Measurements from ENCODE around the gene PP2D1.
"Not testable (repeated sequence)": the region's sequence is repeated elsewhere in the genome, so short reads cannot be mapped to it uniquely, and the experiment has no call there.

Gene PP2D1

DNA sequence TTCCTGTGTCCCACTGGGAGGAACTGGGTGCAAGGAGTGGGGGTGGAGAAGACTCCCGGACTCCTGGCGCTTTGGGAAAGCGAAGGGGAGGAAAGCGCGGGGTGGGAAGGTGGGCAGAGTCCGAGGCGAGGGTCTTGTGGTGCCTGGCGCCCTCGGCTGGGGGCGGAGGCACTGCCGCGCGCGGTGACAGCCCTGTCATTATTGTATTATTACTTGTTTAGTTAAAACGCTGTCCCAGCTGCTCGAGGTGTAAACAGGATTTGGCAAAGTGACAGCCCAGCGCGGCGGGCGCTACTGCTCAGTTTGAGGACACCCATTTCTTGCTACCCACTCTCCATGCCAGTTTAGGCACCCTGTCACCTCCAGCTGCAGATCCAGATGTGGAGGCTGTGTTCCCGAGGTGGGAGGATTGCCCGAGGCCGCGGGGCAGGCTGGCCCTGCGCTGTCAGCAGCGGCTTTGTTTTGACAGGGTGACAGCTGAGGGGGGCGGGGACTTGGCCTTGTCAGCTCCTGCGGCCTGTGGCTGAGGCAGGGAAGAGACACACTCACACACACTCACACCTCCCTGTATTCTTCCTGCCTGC lies 29.2 kb upstream of the PP2D1 start:
- DNase-seq (ENCODE audit: low read depth, low spot score): peak; percentile 62
- peak overlapping the region; percentile 68 for H3K4me3 ChIP-seq (ENCODE audit: low read length)

DNA sequence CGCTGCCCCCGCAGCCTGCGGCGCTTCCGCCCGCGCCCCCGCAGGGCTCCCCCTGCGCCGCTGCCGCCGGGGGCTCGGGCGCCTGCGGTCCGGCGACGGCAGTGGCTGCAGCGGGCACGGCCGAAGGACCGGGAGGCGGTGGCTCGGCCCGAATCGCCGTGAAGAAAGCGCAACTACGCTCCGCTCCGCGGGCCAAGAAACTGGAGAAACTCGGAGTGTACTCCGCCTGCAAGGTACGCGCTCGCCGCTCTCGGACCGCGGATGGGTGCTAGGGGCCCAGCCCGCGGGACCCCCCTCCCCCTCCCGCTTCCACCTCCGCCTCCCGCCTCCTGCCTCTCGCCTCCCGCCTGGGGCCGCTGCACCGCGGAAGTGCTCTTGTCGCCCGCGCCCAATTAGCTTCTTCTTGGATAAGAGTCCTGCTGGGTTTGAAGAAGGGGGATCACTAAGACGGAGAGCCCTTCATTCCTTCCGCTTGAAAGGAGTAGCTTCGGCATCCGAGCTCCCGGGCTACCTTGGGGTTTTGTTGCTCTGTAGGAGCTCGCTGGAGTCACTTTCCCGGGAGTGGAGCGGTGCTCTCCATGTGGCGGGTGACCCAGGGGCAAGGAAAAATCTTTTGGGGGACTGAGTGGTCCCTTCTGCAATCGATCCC lies 28.6 kb upstream of the PP2D1 start:
- DNase-seq (ENCODE audit: low read depth, low spot score): peak; percentile 50

DNA sequence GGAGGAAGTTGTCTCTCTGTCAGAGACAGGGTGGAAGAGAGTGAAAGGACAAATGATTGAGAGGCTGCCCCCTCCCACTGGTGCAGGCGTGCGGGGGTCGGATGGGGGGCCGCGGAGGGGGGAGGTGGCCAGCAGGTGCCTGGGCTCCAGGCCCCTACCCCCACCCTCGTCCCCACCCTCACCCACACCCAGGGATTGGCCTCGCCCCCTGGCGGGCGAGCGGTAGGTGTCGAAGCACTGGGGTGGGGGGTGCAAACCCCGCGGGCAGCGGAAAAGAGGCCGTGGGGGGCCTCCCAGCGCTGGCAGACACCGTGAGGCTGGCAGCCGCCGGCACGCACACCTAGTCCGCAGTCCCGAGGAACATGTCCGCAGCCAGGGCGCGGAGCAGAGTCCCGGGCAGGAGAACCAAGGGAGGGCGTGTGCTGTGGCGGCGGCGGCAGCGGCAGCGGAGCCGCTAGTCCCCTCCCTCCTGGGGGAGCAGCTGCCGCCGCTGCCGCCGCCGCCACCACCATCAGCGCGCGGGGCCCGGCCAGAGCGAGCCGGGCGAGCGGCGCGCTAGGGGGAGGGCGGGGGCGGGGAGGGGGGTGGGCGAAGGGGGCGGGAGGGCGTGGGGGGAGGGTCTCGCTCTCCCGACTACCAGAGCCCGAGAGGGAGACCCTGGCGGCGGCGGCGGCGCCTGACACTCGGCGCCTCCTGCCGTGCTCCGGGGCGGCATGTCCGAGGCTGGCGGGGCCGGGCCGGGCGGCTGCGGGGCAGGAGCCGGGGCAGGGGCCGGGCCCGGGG lies 27.9 kb upstream of the PP2D1 start, which contains the start of gene KAT2B:
KAT2B (plus strand) TSS at position 682 of the 783 bp plus-strand sequence; CDS start at position 714, 32 bp downstream.
- DNase-seq (ENCODE audit: low read depth, low spot score): peak; percentile 82
- H3K4me3 ChIP-seq (ENCODE audit: low read length): peak within 1 kb of the TSS; percentile 68

More for the DNA sequence above, 28.6 kb upstream of the PP2D1 start:
- H3K4me3 ChIP-seq (ENCODE audit: low read length): peak overlapping the region; percentile 68

DNA sequence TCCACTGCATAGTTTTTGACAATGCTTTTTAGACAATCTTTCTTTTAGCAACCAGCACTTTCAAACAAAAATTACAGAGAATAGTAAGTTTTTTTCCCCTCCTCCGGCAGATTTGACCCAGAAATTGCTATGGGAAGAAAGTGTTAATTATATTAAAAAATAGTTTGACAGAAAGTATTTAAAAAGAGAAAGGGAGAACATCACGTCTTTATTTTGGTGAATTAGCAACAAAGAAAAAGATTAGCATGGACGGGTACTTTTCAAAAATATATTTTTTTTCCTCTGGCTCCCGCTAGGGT lies 27.4 kb upstream of the PP2D1 start:
- H3K4me3 ChIP-seq (ENCODE audit: low read length): peak overlapping the region; percentile 68
- no peak for DNase-seq (ENCODE audit: low read depth, low spot score)

DNA sequence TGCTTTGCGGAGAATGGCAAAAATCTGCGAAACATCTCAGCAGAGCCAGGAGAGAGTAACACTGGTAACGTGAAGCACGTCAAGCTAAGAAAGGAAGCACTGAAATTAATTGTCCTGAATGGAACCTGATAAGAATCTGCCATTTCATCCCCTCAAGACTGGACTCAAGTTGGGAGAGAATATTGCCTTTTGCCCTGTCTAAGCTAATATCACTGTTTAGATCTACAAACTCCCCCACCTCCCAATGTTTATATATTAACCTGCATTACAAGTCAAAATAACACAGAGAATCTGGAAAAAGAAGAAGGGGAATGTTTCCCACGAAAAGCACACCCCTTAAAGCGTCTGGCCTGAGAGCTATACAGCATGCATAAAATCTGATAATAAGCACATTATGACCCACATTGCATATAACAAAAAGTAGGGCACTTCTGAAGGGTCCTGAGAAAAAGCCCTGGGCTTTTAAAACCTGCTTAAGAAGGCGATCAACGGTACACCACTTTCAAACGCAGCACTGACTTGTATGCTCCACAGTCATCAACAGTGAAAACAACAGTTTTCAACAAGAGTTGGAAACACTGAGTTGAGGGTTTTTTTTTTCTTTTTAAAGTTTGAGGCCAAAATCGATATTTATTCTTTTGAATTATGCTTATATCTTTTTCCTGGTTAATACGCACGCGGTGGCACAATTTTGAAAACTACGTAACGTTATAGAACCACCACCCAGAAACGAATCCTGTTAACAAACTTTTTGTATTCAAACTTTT lies 26.8 kb upstream of the PP2D1 start:
- peak overlapping the region; percentile 68 for H3K4me3 ChIP-seq (ENCODE audit: low read length)
- DNase-seq (ENCODE audit: low read depth, low spot score): no peak

DNA sequence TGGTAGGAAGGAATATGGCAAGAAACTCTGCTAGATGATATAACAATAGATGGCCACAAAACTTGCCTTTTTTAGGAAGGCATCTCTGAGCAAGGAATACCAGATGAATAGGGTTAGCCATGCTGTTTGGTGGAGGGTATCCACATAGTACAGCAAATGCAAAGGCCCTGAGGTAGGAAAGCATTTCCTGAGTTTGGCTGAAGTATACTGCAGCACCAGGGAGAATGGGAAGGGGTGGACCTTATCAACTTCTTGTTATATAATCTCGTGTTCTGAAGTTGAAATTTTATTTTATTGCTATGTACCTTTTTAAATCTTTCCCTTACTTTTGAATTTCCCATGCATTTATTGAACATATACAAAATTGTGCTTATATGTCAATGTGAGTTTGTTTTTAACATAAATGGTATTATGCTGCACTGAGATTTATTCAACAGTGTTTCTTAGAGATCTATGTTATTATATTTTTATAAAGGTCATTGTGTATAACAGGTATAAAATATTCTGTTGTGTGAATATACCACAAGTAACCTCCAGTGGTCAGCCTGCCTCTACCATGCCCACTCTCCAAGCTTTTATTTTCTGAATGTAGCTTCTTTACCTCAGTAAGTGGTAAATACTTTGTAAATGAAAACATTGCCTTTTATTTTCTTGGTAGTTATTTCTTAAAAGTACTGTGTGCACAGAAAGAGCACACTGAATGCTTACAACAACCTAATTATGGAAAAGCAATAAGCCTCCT lies 25.4 kb upstream of the PP2D1 start:
- no peak for DNase-seq (ENCODE audit: low read depth, low spot score)
- no peak overlapping the region for H3K4me3 ChIP-seq (ENCODE audit: low read length)

DNA sequence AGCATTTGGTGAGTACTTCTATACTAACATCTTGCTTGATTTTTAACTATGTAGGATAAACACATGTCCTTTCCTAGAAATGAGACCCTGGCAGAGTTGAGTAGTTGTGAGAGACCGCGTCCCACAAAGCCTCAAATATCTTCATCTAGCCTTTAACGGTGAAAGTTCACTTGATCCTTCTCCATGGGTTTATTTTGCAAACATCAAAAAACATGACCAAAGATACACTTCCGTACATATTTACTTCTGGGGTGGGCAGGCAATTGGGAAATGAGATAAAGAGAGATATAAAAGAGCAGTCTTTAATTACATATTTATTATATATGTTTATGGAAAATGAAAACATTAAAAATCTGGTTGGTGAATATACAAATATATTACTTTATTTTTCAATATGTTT lies 23.0 kb upstream of the PP2D1 start:
- no peak for DNase-seq (ENCODE audit: low read depth, low spot score)
- no peak overlapping the region for H3K4me3 ChIP-seq (ENCODE audit: low read length)

DNA sequence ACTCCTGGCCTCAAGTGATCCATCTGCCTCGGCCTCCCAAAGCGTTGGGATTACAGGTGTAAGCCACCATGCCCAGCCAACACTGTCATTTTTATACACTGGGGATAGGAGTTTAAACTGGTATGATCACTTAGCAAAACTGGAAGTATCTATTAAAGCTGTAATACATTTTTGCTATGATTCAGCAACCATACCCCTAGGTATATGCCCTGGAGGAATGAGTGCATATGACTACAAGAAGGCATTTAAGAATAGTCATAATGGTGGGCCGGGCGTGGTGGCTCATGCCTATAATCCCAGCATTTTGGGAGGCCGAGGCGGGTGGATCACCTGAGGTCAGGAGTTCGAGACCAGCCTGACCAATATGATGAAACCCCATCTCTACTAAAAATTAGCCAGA lies 19.9 kb upstream of the PP2D1 start:
- not testable (repeated sequence) for DNase-seq (ENCODE audit: low read depth, low spot score)

DNA sequence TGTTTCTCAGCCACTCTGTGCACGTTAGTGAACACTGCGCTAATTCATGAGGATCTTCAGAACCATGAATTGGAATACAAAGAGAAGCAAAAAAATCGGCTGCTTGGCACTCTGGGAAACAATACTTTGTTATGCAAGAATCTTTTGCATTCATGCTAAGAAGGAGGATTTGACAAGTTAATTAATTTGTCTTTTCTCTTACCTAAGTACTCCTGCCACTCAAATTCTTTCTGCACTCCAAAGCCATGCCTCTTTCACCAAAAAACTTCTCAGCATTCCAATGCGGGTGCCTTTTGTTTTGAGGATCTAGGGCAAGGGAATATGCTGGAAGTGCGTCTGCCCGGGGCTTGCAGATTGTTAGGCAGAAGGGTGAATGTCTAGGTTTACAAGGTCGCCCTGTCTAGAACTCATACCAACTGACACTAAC lies 16.9 kb upstream of the PP2D1 start:
- no peak for DNase-seq (ENCODE audit: low read depth, low spot score)
- no peak overlapping the region for H3K4me3 ChIP-seq (ENCODE audit: low read length)

More for the DNA sequence above, 19.9 kb upstream of the PP2D1 start:
- H3K4me3 ChIP-seq (ENCODE audit: low read length): not testable (repeated sequence)

DNA sequence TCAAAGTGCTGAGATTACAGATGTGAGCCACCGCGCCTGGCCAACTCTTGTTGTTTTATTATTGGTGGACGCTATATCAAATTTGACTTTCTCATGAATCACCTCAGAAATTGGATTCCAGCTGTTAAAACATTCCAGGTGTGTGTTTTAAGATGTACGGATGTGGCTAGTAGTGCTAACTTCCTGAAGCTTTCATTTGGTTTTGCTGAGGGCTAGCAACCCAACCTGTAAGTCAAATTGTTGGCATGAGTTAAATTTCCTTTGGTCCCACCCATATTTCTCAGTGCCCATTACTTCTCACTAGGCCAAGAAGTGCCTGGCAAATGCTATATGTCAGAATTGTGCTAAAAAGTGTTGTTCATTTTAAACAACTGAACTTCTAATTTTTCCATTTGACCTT lies 15.1 kb upstream of the PP2D1 start:
- DNase-seq (ENCODE audit: low read depth, low spot score): peak; percentile 72
- H3K4me3 ChIP-seq (ENCODE audit: low read length): no peak overlapping the region

DNA sequence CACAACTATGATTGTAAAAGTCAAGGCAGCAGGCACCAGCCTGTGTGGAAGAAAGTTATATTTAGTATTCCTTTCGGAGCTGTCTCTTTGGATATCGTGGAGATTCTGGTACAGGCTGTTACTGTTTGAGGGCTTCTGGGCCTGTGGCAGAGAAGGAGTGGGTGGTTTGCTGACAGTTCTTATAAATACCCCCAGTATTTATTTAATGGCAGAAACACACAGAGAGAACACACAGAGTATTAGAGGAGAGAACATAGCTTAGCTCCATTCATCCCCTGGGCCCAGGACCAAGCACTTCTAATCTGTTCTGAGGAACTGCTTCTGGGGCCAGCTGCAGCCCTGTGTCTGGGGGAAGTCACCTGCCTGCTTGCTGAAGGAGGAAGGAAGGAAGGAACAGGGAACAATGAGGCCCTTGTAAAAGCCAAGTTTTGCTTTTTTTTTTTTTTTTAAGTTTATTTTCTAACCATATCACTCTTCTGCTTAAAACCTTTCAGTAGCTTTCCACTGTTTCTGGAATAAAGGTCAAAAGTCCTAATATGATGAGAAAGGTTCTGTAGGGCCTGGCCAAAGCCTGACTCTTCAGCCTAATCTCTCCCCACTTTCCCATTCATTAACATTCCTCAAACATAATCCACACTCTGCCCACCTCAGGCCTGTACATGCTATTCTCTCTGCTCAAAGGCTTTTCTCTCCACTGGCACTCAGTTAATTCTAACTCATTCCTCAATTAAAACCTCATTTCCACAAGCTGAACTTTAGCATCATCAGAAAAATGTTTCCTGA lies 11.8 kb upstream of the PP2D1 start:
- H3K4me3 ChIP-seq (ENCODE audit: low read length): no peak overlapping the region
- no peak for DNase-seq (ENCODE audit: low read depth, low spot score)

DNA sequence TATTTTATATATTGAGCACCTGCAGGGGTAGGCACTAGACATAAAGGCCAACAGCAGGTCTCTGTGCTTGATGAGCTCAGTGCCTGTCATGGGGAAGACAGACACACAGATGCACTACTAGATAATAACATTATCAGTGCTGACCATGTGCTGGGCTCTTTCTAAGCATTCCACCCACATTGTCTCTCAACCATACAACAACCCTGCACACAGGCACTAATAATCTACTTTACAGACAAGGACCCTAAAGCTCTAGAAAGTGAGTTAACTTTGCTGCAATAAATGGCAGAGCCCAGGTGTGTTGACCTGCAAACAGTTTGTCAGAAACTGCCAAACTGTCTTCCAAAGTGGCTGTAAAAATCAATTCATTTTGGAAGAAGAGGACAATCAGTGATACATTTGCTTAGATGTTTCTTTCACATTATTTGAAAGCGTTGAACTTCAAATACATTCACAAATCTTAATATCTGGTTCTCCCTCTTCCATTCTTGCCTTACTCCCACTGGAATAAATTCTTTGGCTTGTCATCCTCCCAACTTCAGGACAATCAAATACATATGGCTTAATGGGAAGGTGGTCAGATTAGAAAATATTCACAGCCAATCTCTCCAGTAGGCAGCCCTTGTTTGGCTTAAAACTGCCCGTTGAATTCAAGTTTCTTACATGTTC lies 11.0 kb upstream of the PP2D1 start:
- H3K4me3 ChIP-seq (ENCODE audit: low read length): no peak overlapping the region
- no peak for DNase-seq (ENCODE audit: low read depth, low spot score)

DNA sequence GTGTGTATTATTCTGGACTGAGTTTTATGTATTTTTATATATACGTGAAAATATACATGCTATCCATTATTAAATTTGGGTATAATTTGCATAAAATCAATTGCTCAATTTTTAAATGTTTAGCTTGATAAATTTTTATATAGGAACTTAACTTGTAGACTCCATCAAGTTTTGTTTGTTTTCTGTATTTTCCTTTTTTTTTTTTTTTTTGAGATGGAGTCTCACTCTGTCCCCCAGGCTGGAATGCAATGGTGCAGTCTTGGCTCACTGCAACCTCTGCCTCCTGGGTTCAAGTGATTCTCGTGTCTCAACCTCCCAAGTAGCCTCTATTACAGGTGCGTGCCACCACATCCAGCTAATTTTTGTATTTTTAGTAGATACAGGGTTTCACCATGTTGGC lies 4.0 kb upstream of the PP2D1 start:
- not testable (repeated sequence) for DNase-seq (ENCODE audit: low read depth, low spot score); H3K4me3 ChIP-seq (ENCODE audit: low read length)

DNA sequence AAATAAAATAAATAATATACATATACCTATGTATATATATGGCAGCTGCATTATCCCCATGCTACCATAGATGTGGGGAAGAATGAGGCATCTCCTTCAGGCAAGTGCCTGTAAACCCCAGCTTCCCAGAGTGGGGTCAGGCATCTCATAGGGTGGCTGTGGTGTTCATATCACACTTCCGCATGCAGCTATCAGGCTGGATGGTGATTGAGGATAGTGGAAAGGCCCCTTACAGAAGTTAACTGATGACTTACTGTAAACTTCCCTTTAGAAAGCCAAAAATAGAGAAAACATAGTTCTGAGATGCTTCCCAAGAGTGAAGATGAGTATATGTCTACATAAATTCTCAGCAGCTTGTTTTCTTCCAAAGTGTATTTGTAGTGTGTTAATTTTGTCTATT lies 3.5 kb upstream of the PP2D1 start:
- DNase-seq (ENCODE audit: low read depth, low spot score): no peak

DNA sequence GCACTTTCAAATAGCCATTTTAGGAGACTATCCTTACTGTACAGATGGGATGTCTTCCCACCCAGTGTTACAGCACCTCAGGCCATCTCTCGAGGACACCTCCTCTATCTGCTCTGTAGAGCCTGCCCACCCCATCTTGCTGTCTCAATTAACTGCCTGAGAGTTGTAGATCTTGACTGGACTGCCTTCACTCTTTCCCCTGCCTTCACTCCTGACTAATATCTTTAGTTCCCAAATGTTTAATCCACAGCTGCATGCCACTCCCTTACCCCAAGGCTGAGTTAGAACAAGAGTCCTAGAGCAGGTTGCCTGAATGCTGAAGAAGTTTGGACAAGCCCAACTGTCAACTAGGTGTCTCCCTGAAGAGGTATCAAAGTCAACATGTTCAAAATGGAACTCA lies 1.3 kb upstream of the PP2D1 start:
- no peak for DNase-seq (ENCODE audit: low read depth, low spot score)
- H3K4me3 ChIP-seq (ENCODE audit: low read length): no peak overlapping the region

More for the DNA sequence above, 3.5 kb upstream of the PP2D1 start:
- no peak overlapping the region for H3K4me3 ChIP-seq (ENCODE audit: low read length)

DNA sequence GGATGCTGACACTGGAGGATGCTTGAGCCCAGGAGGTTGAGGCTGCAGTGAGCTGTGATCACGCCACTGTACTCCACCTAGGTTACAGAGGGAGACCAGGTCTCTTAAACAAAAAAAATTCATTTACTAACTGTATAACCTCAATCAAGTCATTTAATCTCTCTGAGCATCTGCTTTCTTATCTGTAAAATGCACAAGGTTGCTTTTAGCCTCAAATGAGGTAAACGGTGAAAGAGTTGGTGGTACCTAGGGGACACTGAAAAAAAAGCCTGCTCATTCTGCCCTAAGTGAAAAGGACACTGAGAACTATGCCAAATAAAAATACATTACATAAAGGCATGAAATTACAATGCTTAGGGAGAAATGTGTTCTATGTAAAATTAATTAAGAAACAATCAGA lies 3.4 kb downstream of the PP2D1 start:
- peak; percentile 39 for DNase-seq (ENCODE audit: low read depth, low spot score)
- H3K4me3 ChIP-seq (ENCODE audit: low read length): no peak overlapping the region

DNA sequence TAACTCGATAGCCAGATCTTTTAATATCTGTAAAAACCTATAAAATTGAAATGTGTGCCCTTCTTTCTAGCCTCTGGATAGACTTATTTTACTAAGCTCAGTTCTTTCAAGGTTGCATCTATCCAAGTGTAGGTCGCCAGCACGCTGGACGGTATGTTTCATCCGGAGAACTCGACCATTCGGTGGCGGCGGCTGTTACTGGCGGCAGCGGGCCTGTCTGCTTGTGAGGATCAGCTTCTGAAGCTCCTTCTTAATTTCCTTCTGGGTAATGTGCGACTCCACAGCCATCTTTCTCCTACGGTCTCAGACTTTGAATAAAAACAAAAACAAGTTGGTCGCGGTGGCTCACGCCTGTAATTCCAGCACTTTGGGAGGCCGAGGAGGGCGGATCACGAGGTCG lies 4.1 kb downstream of the PP2D1 start:
- DNase-seq (ENCODE audit: low read depth, low spot score): no peak

DNA sequence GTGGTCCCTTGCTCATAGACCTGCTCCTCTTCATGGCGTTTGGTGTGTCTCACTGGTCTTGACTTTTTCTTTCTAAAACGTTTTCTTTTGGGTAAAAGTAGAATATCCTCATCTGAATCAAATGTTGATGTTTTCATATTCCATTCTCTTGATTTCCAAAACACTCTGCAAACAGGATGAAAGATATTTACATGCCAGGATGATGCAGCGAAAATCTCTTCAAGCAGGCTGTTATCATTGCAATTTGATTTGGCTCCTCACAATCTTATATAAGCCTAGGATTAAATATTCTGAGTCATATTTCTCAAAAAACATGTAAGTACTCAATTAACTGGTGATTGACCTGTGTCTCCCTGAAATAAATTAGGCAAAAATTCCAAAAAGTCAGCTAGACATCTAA lies 10.1 kb downstream of the PP2D1 start:
- DNase-seq (ENCODE audit: low read depth, low spot score): no peak
- H3K4me3 ChIP-seq (ENCODE audit: low read length): no peak overlapping the region

More for the DNA sequence above, 4.1 kb downstream of the PP2D1 start:
- H3K4me3 ChIP-seq (ENCODE audit: low read length): no peak overlapping the region
